Right cardiac atrium (tissue), 5 donors: Measurements from ENCODE around the gene PEAR1. TPM values are rescaled to one million over a fixed set of nuclear protein-coding genes. Genes with fewer than 3 reads are reported as not detected.

ENCODE experiments used
- ATAC-seq, 2 donors: fragments of 200-7000 bp; cut with Tn5 transposase; one replicate each; pipeline versions ENCODE4 v1.8.0 to v1.9.1; 2020; ENCODE audit warnings: moderate library complexity in 2 of 2, mild to moderate bottlenecking in 1 of 2
- DNase-seq, 3 donors: peaks; one replicate each; pipeline ENCODE4 v3.0.0-alpha.2; 2020
- H3K27ac ChIP-seq: one replicate; pipeline ENCODE4 v1.5.1; 2013; ENCODE audit warnings: mild to moderate bottlenecking, low read length, control low read depth, moderate library complexity
- H3K27me3 ChIP-seq: one replicate; pipeline ENCODE4 v1.6.1; 2013; ENCODE audit not compliant: control insufficient read depth, insufficient read depth
- H3K4me1 ChIP-seq: one replicate; pipeline ENCODE4 v1.6.1; 2013; ENCODE audit warnings: low read length; ENCODE audit not compliant: control insufficient read depth, insufficient read depth
- H3K4me3 ChIP-seq: one replicate; pipeline ENCODE4 v1.5.1; 2013; ENCODE audit warnings: low read length, control low read depth
- H3K9me3 ChIP-seq: one replicate; pipeline ENCODE4 v1.6.1; 2013; ENCODE audit warnings: low read length; ENCODE audit not compliant: control insufficient read depth
- WGBS: extraction: QIAGEN DNeasy Blood & Tissue Kit; methylation state at CpG from one replicate; pipeline ENCODE4 v1.1.7; 2013; 5-methylcytosine and 5-hydroxymethylcytosine counted together
- intact Hi-C, 4 donors: fragments of 100-400 bp; cut with DNase I; formaldehyde crosslinking; loops; one replicate each; pipeline versions ENCODE4 v1.11.0 to v1.14.0; 2022 to 2023
- polyA plus RNA-seq: library from polyadenylated mRNA; stranded (reverse); fragments of 200-250 nt; gene quantifications from one replicate; pipeline ENCODE4 v1.2.3, GENCODE V29; 2013
- total RNA-seq, 4 donors: library from RNA; stranded (reverse); fragmentation: NEBNext Ultra II Directional; extraction: Animal tissue kit (Norgen Biotek cat#: 25700); gene quantifications; one replicate each; pipeline ENCODE4 v1.2.1, GENCODE V29; 2021
- donor health status: healthy with polysubstance abuse.
- donor health status: DM: no; HTN: yes; CAD: no.
- donor health status: DM: no; HTN: no; CAD: no.
- donor health status: DM: no; HTN: yes; CAD: no; lungs with severe emphysema.
- donor health status: DM: yes; HTN: yes; CAD: no.

Gene PEAR1
- total and polyA plus RNA-seq, 5 donors: 6.6 to 10.3 (median 8.4) TPM

- Histone ChIP-seq H3K9me3 (no peaks in the 10 kb centered on the region), H3K4me1 (no peaks in the 10 kb centered on the region), H3K27me3 (no peaks in the 10 kb centered on the region), H3K4me3 (no peak overlapping the region), H3K27ac (no peak overlapping the region)
- ATAC-seq (no peak), DNase-seq (no peak)
- intact Hi-C loops: no loop called here
- 94% methylated on average over 18 of the region's 18 CpGs for WGBS
These were observed 19.9 kb upstream of the PEAR1 start for GRCh38 chr1:156873659-156874058.

GRCh38 chr1:156874142-156874541 is 19.4 kb upstream of the PEAR1 start:
- H3K27me3 ChIP-seq: no peaks in the 10 kb centered on the region
- no peaks in the 10 kb centered on the region for H3K4me1 ChIP-seq
- intact Hi-C loops: no loop called here
- H3K27ac ChIP-seq: no peak overlapping the region
- no peaks in the 10 kb centered on the region for H3K9me3 ChIP-seq
- no peak overlapping the region for H3K4me3 ChIP-seq
- DNase-seq: no peak
- no peak for ATAC-seq
- 90% methylated on average over 5 of the region's 5 CpGs for WGBS

GRCh38 chr1:156874572-156875340 is 18.8 kb upstream of the PEAR1 start:
- 78% methylated on average over 16 of the region's 16 CpGs for WGBS
- DNase-seq: no peak
- ATAC-seq: no peak
- Histone ChIP-seq H3K9me3 (no peaks in the 10 kb centered on the region), H3K27ac (no peak overlapping the region), H3K4me1 (no peaks in the 10 kb centered on the region), H3K4me3 (no peak overlapping the region), H3K27me3 (no peaks in the 10 kb centered on the region)
- intact Hi-C loops: no loop called here

- Histone ChIP-seq H3K9me3 (no peaks in the 10 kb centered on the region), H3K27me3 (no peaks in the 10 kb centered on the region), H3K4me1 (no peaks in the 10 kb centered on the region), H3K27ac (no peak overlapping the region), H3K4me3 (no peak overlapping the region)
- WGBS: 75% methylated on average over 5 of the region's 5 CpGs
- intact Hi-C loops: no loop called here
- ATAC-seq: no peak
- no peak for DNase-seq
These were observed 18.2 kb upstream of the PEAR1 start for GRCh38 chr1:156875341-156875615.

GRCh38 chr1:156876281-156876680 is 17.2 kb upstream of the PEAR1 start:
- H3K27me3 ChIP-seq: no peaks in the 10 kb centered on the region
- H3K4me3 ChIP-seq: no peak overlapping the region
- no peaks in the 10 kb centered on the region for H3K4me1 ChIP-seq
- H3K9me3 ChIP-seq: no peaks in the 10 kb centered on the region
- intact Hi-C loops: no loop called here
- H3K27ac ChIP-seq: no peak overlapping the region
- DNase-seq (peak in 1 of 3 donors; percentile 42), ATAC-seq (no peak)
- WGBS: 42% methylated on average over 21 of the region's 21 CpGs

GRCh38 chr1:156877433-156878170 is 15.9 kb upstream of the PEAR1 start:
- no peaks in the 10 kb centered on the region for H3K4me1 ChIP-seq
- ATAC-seq (no peak), DNase-seq (no peak)
- no peak overlapping the region for H3K4me3 ChIP-seq
- intact Hi-C loops: no loop called here
- no peaks in the 10 kb centered on the region for H3K9me3 ChIP-seq
- 80% methylated on average over 5 of the region's 5 CpGs for WGBS
- H3K27ac ChIP-seq: no peak overlapping the region
- H3K27me3 ChIP-seq: no peaks in the 10 kb centered on the region

GRCh38 chr1:156879876-156880275 is 13.6 kb upstream of the PEAR1 start:
- no peak overlapping the region for H3K4me3 ChIP-seq
- H3K4me1 ChIP-seq: no peaks in the 10 kb centered on the region
- H3K27ac ChIP-seq: no peak overlapping the region
- intact Hi-C loops: loop anchor here in 2 of 4 donors (10.0 kb wide), 2 partner anchors 185 to 195 kb away; no protein-coding TSS in a partner anchor
- no peaks in the 10 kb centered on the region for H3K9me3 ChIP-seq
- DNase-seq (peak in 2 of 3 donors; percentile 29 to 37), ATAC-seq (no peak)
- WGBS: 91% methylated on average over 21 of the region's 21 CpGs
- no peaks in the 10 kb centered on the region for H3K27me3 ChIP-seq

- Histone ChIP-seq H3K27ac (no peak overlapping the region), H3K27me3 (no peaks in the 10 kb centered on the region), H3K9me3 (no peaks in the 10 kb centered on the region), H3K4me3 (no peak overlapping the region), H3K4me1 (no peaks in the 10 kb centered on the region)
- DNase-seq (no peak), ATAC-seq (no peak)
- 74% methylated on average over 5 of the region's 5 CpGs for WGBS
- intact Hi-C loops: loop anchor here in 2 of 4 donors (10.0 kb wide), 2 partner anchors 186 to 196 kb away; no protein-coding TSS in a partner anchor
These were observed 13.0 kb upstream of the PEAR1 start for GRCh38 chr1:156880473-156880872.

- ATAC-seq (no peak), DNase-seq (no peak)
- intact Hi-C loops: loop anchor here in 2 of 4 donors (10.0 kb wide), 2 partner anchors 186 to 196 kb away; no protein-coding TSS in a partner anchor
- WGBS: 68% methylated on average over 10 of the region's 10 CpGs
- no peak overlapping the region for H3K4me3 ChIP-seq
- no peaks in the 10 kb centered on the region for H3K9me3 ChIP-seq
- no peaks in the 10 kb centered on the region for H3K27me3 ChIP-seq
- H3K27ac ChIP-seq: no peak overlapping the region
- H3K4me1 ChIP-seq: no peaks in the 10 kb centered on the region
These were observed 12.4 kb upstream of the PEAR1 start for GRCh38 chr1:156881101-156881500.

- no peak overlapping the region for H3K4me3 ChIP-seq
- intact Hi-C loops: loop anchor here in 2 of 4 donors (10.0 kb wide), 2 partner anchors 187 to 197 kb away; no protein-coding TSS in a partner anchor
- no peak overlapping the region for H3K27ac ChIP-seq
- no peaks in the 10 kb centered on the region for H3K9me3 ChIP-seq
- no peak for ATAC-seq
- peak in 1 of 3 donors; percentile 21 for DNase-seq
- H3K27me3 ChIP-seq: no peaks in the 10 kb centered on the region
- WGBS: 79% methylated on average over 4 of the region's 4 CpGs
- H3K4me1 ChIP-seq: no peaks in the 10 kb centered on the region
These were observed 11.9 kb upstream of the PEAR1 start for GRCh38 chr1:156881663-156882062.

- WGBS: 77% methylated on average over 3 of the region's 3 CpGs
- intact Hi-C loops: loop anchor here in 2 of 4 donors (10.0 kb wide), 2 partner anchors 188 to 198 kb away; no protein-coding TSS in a partner anchor
These were observed 11.0 kb upstream of the PEAR1 start for GRCh38 chr1:156882543-156882942.

More at GRCh38 chr1:156882543-156882942, 11.0 kb upstream of the PEAR1 start:
- no peak overlapping the region for H3K4me3 ChIP-seq
- no peak overlapping the region for H3K27ac ChIP-seq
- H3K9me3 ChIP-seq: no peaks in the 10 kb centered on the region
- H3K4me1 ChIP-seq: no peaks in the 10 kb centered on the region
- DNase-seq (peak in 1 of 3 donors; percentile 20), ATAC-seq (no peak)
- H3K27me3 ChIP-seq: no peaks in the 10 kb centered on the region
